ENCODE measurements around the gene SENP1. TPM values are rescaled to one million over a fixed set of nuclear protein-coding genes. Genes with fewer than 3 reads are reported as not detected.

SENP1 gene
- total RNA-seq, 2 experiments from 2014 or later: 45.6 to 50.1 TPM

DNA sequence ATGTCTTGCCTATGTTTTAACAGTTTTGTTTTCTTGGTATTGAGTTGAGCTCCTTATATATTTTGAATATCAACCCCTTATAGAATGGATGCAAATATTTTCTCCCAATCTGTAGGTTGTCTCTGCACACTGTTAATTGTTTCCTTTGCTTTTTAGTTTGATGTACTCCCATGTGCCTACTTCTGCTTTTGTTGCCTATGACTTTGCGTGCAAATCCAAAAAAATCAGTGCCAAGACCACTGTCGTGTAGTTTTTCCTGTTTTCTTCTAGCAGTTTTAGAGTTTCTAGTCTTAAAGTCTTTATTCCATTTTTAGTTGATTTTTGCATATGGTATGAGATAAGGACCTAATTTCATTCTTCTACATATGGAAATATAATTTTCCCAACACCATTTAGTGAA, 28.8 kb downstream of the SENP1 start:
- no peak for DNase-seq
- H3K9me3 Mint-ChIP-seq (ENCODE audit: insufficient read depth): no peaks in the 10 kb centered on the region
- ChIA-PET POLR2A (no interaction called here), CTCF (no interaction called here)
- ATAC-seq: no peak
- peaks cover 34% of the 10 kb centered on the region for H3K36me3 Mint-ChIP-seq (ENCODE audit: low read depth)
- no peaks in the 10 kb centered on the region for H3K27me3 Mint-ChIP-seq (ENCODE audit: low read depth)
- no peak overlapping the region for H3K27ac Mint-ChIP-seq
- no peak overlapping the region for H3K4me3 Mint-ChIP-seq
- no peaks in the 10 kb centered on the region for H3K4me1 Mint-ChIP-seq (ENCODE audit: low read depth)

DNA sequence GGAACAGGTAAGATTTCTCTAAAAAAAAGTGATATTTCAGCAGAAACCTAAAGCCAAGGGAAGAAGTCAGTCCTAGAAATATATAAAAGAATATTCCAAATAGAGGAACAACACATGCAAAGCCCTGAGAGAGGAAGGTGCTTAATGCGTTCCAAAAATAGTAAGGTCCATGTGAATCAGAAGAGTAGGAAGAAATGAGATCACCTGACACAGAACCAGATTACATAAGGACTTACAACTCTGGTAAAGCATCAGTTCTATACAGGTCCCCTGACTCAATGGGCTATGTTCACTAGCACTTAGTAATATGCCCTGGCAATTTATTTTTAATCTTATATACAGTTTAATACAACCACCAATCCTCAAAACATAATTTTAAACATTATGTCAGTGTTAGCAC, 30.0 kb downstream of the SENP1 start:
- no peak for ATAC-seq
- ChIA-PET CTCF (no interaction called here), POLR2A (no interaction called here)
- H3K27me3 Mint-ChIP-seq (ENCODE audit: low read depth): no peaks in the 10 kb centered on the region
- no peak overlapping the region for H3K4me3 Mint-ChIP-seq
- no peak overlapping the region for H3K27ac Mint-ChIP-seq
- H3K36me3 Mint-ChIP-seq (ENCODE audit: low read depth): peaks cover 32% of the 10 kb centered on the region
- DNase-seq: no peak
- H3K4me1 Mint-ChIP-seq (ENCODE audit: low read depth): no peaks in the 10 kb centered on the region
- H3K9me3 Mint-ChIP-seq (ENCODE audit: insufficient read depth): no peaks in the 10 kb centered on the region

DNA sequence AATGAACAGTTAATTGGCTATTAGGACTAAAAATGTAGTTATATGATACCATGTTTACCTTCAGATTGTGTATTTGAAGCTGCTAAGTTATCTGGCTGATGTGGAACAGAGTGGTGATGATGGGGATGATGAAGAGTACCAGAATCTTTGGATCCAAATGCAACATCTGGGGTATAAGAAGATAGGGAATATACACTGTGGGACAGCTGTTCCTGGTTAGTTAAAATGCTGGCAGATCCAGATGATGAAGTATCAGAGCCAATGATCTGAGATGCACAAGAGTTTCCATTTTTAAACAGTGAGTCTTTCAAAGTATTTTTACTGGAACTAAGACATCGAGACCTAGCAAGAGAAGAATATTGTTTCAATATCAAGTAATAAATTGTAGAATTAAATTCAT, 31.6 kb downstream of the SENP1 start:
- ATAC-seq (no peak), DNase-seq (no peak)
- Mint-ChIP-seq H3K36me3 (ENCODE audit: low read depth) (peaks cover 42% of the 10 kb centered on the region), H3K27me3 (ENCODE audit: low read depth) (no peaks in the 10 kb centered on the region), H3K4me1 (ENCODE audit: low read depth) (no peaks in the 10 kb centered on the region), H3K9me3 (ENCODE audit: insufficient read depth) (no peaks in the 10 kb centered on the region), H3K4me3 (no peak overlapping the region), H3K27ac (no peak overlapping the region)
- CTCF ChIA-PET: interaction anchor here (1.5 kb wide), 1 partner anchor 15 kb away, joined by 4 read pairs; no protein-coding TSS in a partner anchor
- POLR2A ChIA-PET: no interaction called here

DNA sequence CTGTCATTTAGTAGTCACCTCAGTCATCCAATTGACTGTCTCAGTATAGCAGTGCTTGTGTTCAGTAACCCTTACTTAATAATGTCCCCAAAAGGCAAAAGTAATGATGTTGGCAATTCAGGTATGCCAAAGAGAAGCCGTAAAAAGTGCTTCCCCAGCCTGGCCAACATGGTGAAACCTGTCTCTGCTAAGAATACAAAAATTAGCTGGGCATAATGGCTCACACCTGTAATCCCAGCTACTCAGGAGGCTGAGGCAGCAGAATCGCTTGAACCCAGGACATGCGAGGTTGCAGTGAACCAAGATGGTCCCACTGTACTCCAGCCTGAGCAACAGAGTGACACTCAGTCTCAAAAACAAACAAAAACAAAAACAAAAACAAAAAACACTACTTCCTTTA, 33.6 kb downstream of the SENP1 start:
- Mint-ChIP-seq H3K4me1 (ENCODE audit: low read depth) (no peaks in the 10 kb centered on the region), H3K4me3 (no peak overlapping the region)
- ATAC-seq: no peak

DNA sequence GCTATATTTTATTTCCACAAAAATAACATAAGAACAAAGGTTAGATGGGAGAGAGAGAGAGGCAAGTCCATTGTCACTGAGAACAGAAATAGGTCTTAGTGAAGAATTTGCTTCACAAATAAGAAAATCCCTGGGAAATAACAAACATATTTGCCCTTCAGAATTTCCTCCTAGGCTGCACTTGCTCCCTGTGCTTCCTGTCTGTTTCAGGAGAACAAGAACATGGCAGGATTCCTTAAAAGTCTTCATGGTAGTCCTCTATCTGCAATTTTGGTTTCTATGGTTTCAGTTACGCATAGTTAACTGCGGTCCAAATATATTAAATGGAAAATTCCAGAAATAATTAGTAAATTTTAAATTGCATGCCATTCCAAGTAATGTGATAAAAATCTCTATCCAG, 34.1 kb downstream of the SENP1 start:
- H3K4me1 Mint-ChIP-seq (ENCODE audit: low read depth): no peaks in the 10 kb centered on the region
- peaks cover 42% of the 10 kb centered on the region for H3K36me3 Mint-ChIP-seq (ENCODE audit: low read depth)
- DNase-seq: no peak
- no peak for ATAC-seq
- ChIA-PET POLR2A (no interaction called here), CTCF (no interaction called here)
- no peaks in the 10 kb centered on the region for H3K9me3 Mint-ChIP-seq (ENCODE audit: insufficient read depth)
- H3K27ac Mint-ChIP-seq: no peak overlapping the region
- H3K27me3 Mint-ChIP-seq (ENCODE audit: low read depth): no peaks in the 10 kb centered on the region
- no peak overlapping the region for H3K4me3 Mint-ChIP-seq

More for the DNA sequence above, 33.6 kb downstream of the SENP1 start:
- Mint-ChIP-seq H3K27me3 (ENCODE audit: low read depth) (no peaks in the 10 kb centered on the region), H3K9me3 (ENCODE audit: insufficient read depth) (no peaks in the 10 kb centered on the region), H3K27ac (no peak overlapping the region), H3K36me3 (ENCODE audit: low read depth) (peaks cover 44% of the 10 kb centered on the region)
- POLR2A ChIA-PET: no interaction called here
- no peak for DNase-seq
- CTCF ChIA-PET: no interaction called here

GRCh38 chr12:48070731-48071130, 35.1 kb downstream of the SENP1 start:
- no peak overlapping the region for H3K4me3 Mint-ChIP-seq
- no peaks in the 10 kb centered on the region for H3K4me1 Mint-ChIP-seq (ENCODE audit: low read depth)
- H3K27me3 Mint-ChIP-seq (ENCODE audit: low read depth): no peaks in the 10 kb centered on the region
- no peaks in the 10 kb centered on the region for H3K9me3 Mint-ChIP-seq (ENCODE audit: insufficient read depth)
- ATAC-seq: no peak
- CTCF ChIA-PET: no interaction called here
- no peak overlapping the region for H3K27ac Mint-ChIP-seq
- POLR2A ChIA-PET: no interaction called here
- peaks cover 47% of the 10 kb centered on the region for H3K36me3 Mint-ChIP-seq (ENCODE audit: low read depth)
- DNase-seq: no peak

GRCh38 chr12:48070033-48070432, 35.8 kb downstream of the SENP1 start:
- CTCF ChIA-PET: no interaction called here
- DNase-seq (no peak), ATAC-seq (no peak)
- H3K27ac Mint-ChIP-seq: no peak overlapping the region
- no peak overlapping the region for H3K4me3 Mint-ChIP-seq
- H3K9me3 Mint-ChIP-seq (ENCODE audit: insufficient read depth): no peaks in the 10 kb centered on the region
- peaks cover 51% of the 10 kb centered on the region for H3K36me3 Mint-ChIP-seq (ENCODE audit: low read depth)
- H3K27me3 Mint-ChIP-seq (ENCODE audit: low read depth): no peaks in the 10 kb centered on the region
- H3K4me1 Mint-ChIP-seq (ENCODE audit: low read depth): no peaks in the 10 kb centered on the region
- POLR2A ChIA-PET: no interaction called here

GRCh38 chr12:48069241-48069640, 36.6 kb downstream of the SENP1 start:
- H3K36me3 Mint-ChIP-seq (ENCODE audit: low read depth): peaks cover 57% of the 10 kb centered on the region
- H3K9me3 Mint-ChIP-seq (ENCODE audit: insufficient read depth): no peaks in the 10 kb centered on the region
- DNase-seq: no peak
- no peak overlapping the region for H3K27ac Mint-ChIP-seq
- CTCF ChIA-PET: no interaction called here
- H3K4me3 Mint-ChIP-seq: no peak overlapping the region
- POLR2A ChIA-PET: no interaction called here
- no peaks in the 10 kb centered on the region for H3K4me1 Mint-ChIP-seq (ENCODE audit: low read depth)
- no peaks in the 10 kb centered on the region for H3K27me3 Mint-ChIP-seq (ENCODE audit: low read depth)
- no peak for ATAC-seq

GRCh38 chr12:48068457-48068856, 37.4 kb downstream of the SENP1 start:
- no peak overlapping the region for H3K4me3 Mint-ChIP-seq
- CTCF ChIA-PET: no interaction called here
- POLR2A ChIA-PET: no interaction called here
- H3K36me3 Mint-ChIP-seq (ENCODE audit: low read depth): peaks cover 63% of the 10 kb centered on the region
- DNase-seq: no peak
- H3K9me3 Mint-ChIP-seq (ENCODE audit: insufficient read depth): no peaks in the 10 kb centered on the region
- no peaks in the 10 kb centered on the region for H3K4me1 Mint-ChIP-seq (ENCODE audit: low read depth)
- H3K27me3 Mint-ChIP-seq (ENCODE audit: low read depth): no peaks in the 10 kb centered on the region
- no peak for ATAC-seq
- H3K27ac Mint-ChIP-seq: no peak overlapping the region

- H3K4me3 Mint-ChIP-seq: no peak overlapping the region
- DNase-seq (no peak), ATAC-seq (no peak)
- H3K36me3 Mint-ChIP-seq (ENCODE audit: low read depth): peaks cover 64% of the 10 kb centered on the region
- ChIA-PET CTCF (no interaction called here), POLR2A (no interaction called here)
- no peaks in the 10 kb centered on the region for H3K27me3 Mint-ChIP-seq (ENCODE audit: low read depth)
- no peak overlapping the region for H3K27ac Mint-ChIP-seq
- H3K9me3 Mint-ChIP-seq (ENCODE audit: insufficient read depth): no peaks in the 10 kb centered on the region
- H3K4me1 Mint-ChIP-seq (ENCODE audit: low read depth): no peaks in the 10 kb centered on the region
Observed at GRCh38 chr12:48067250-48067938, 38.5 kb downstream of the SENP1 start.

- H3K4me1 Mint-ChIP-seq (ENCODE audit: low read depth): no peaks in the 10 kb centered on the region
Observed at GRCh38 chr12:48065041-48065440, 40.8 kb downstream of the SENP1 start.

GRCh38 chr12:48063530-48063929, 42.3 kb downstream of the SENP1 start:
- Mint-ChIP-seq H3K4me3 (no peak overlapping the region), H3K27ac (no peak overlapping the region), H3K27me3 (ENCODE audit: low read depth) (no peaks in the 10 kb centered on the region), H3K9me3 (ENCODE audit: insufficient read depth) (peaks cover 17% of the 10 kb centered on the region), H3K36me3 (ENCODE audit: low read depth) (peaks cover 78% of the 10 kb centered on the region), H3K4me1 (ENCODE audit: low read depth) (no peaks in the 10 kb centered on the region)
- POLR2A ChIA-PET: interaction anchor here (0.5 kb wide), 1 partner anchor 152 kb away, joined by 3 read pairs; no protein-coding TSS in a partner anchor
- ATAC-seq (no peak), DNase-seq (no peak)
- CTCF ChIA-PET: no interaction called here

More at GRCh38 chr12:48065041-48065440, 40.8 kb downstream of the SENP1 start:
- Mint-ChIP-seq H3K27ac (no peak overlapping the region), H3K4me3 (no peak overlapping the region), H3K9me3 (ENCODE audit: insufficient read depth) (peaks cover 10% of the 10 kb centered on the region), H3K36me3 (ENCODE audit: low read depth) (peaks cover 75% of the 10 kb centered on the region), H3K27me3 (ENCODE audit: low read depth) (no peaks in the 10 kb centered on the region)
- DNase-seq (no peak), ATAC-seq (no peak)
- POLR2A ChIA-PET: no interaction called here
- CTCF ChIA-PET: no interaction called here
